ENCODE measurements around the gene JDP2. TPM values are rescaled to one million over a fixed set of nuclear protein-coding genes. Genes with fewer than 3 reads are reported as not detected.
"Not testable (repeated sequence)": the region's sequence is repeated elsewhere in the genome, so short reads cannot be mapped to it uniquely, and the experiment has no call there.

The JDP2 gene
- total RNA-seq, 2 donors from 2014 or later, result 15.7 to 23.1 TPM

DNA sequence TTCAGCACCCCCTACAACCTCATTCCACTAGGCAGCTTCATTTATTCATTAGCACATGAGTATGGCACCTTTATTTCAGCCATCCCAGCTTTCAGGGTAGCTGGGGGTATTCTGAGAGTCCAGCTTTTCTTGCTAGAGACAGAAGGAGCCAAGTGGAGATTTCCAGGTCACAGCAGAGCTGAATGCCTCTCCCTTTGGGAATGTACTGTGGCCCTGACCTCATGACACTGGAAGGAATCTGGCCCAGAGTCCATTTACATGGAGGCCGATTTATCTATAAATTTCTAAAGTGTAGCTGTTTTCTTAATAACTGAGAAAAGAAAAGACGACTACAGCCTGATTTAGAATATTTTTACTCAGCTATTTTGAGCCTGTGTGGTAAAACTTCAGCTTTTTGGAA lies 47.2 kb upstream of the JDP2 start:
- Mint-ChIP-seq H3K27ac (no peak overlapping the region), H3K4me3 (no peak overlapping the region), H3K9me3 (peaks cover 5% of the 10 kb centered on the region), H3K4me1 (peaks cover 4% of the 10 kb centered on the region), H3K36me3 (ENCODE audit: low read depth) (no peaks in the 10 kb centered on the region), H3K27me3 (ENCODE audit: insufficient read depth) (peaks cover 15% of the 10 kb centered on the region)
- no peak overlapping the region for H3K27ac ChIP-seq (ENCODE audit: low read depth, low read length)
- no peak overlapping the region for H3K9ac ChIP-seq (ENCODE audit: extremely low read depth, low read length, poor library complexity, severe bottlenecking)
- H3K4me1 ChIP-seq (ENCODE audit: control insufficient read depth, insufficient read depth, low read length), result peaks cover 8% of the 10 kb centered on the region
- WGBS, 2 experiments (ENCODE audit: insufficient coverage in 1 of 2, insufficient read length in 1 of 2), result 83 to 96% methylated on average over 2 of the region's 2 CpGs
- DNase-seq, result no peak
- H3K36me3 ChIP-seq (ENCODE audit: control insufficient read depth, insufficient read depth, low read length), result no peaks in the 10 kb centered on the region
- TF ChIP-seq, protein P1, sequence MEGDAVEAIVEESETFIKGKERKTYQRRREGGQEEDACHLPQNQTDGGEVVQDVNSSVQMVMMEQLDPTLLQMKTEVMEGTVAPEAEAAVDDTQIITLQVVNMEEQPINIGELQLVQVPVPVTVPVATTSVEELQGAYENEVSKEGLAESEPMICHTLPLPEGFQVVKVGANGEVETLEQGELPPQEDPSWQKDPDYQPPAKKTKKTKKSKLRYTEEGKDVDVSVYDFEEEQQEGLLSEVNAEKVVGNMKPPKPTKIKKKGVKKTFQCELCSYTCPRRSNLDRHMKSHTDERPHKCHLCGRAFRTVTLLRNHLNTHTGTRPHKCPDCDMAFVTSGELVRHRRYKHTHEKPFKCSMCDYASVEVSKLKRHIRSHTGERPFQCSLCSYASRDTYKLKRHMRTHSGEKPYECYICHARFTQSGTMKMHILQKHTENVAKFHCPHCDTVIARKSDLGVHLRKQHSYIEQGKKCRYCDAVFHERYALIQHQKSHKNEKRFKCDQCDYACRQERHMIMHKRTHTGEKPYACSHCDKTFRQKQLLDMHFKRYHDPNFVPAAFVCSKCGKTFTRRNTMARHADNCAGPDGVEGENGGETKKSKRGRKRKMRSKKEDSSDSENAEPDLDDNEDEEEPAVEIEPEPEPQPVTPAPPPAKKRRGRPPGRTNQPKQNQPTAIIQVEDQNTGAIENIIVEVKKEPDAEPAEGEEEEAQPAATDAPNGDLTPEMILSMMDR (conservative IDR thresholded peaks at IDR 0.05), result no peak
- H3K27me3 ChIP-seq (ENCODE audit: control insufficient read depth, insufficient read depth, low read length, poor library complexity, severe bottlenecking), result peaks cover 20% of the 10 kb centered on the region
- no peak overlapping the region for H3K4me3 ChIP-seq (ENCODE audit: low read length)
- no peaks in the 10 kb centered on the region for H3K9me3 ChIP-seq (ENCODE audit: control insufficient read depth, low read length)

DNA sequence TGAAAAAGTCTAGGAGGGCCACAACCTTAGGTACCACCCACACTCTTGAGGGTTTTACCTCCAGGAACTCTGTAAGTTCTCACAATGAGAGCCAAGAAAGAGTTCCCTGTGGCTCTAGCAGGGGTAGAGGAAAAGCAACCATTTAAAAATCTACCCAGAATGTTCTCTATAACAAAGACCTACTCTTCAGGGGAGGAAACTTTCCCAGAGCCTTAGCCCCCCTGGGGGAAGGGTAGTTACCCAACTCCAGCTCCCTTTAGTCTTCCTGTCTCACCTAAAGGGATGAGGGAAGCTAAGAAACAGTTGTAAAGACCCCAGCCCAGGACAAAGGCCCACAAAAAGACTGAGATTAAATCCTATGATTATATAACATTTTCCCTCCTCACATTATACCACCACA lies 46.2 kb upstream of the JDP2 start:
- Mint-ChIP-seq H3K27me3 (ENCODE audit: insufficient read depth) (peaks cover 11% of the 10 kb centered on the region), H3K4me1 (peaks cover 3% of the 10 kb centered on the region), H3K36me3 (ENCODE audit: low read depth) (no peaks in the 10 kb centered on the region), H3K27ac (no peak overlapping the region), H3K9me3 (peaks cover under 1% of the 10 kb centered on the region), H3K4me3 (no peak overlapping the region)
- Histone ChIP-seq H3K4me3 (ENCODE audit: low read length) (no peak overlapping the region), H3K36me3 (ENCODE audit: control insufficient read depth, insufficient read depth, low read length) (no peaks in the 10 kb centered on the region), H3K9ac (ENCODE audit: extremely low read depth, low read length, poor library complexity, severe bottlenecking) (no peak overlapping the region), H3K4me1 (ENCODE audit: control insufficient read depth, insufficient read depth, low read length) (peaks cover 8% of the 10 kb centered on the region), H3K9me3 (ENCODE audit: control insufficient read depth, low read length) (no peaks in the 10 kb centered on the region), H3K27ac (ENCODE audit: low read depth, low read length) (no peak overlapping the region), H3K27me3 (ENCODE audit: control insufficient read depth, insufficient read depth, low read length, poor library complexity, severe bottlenecking) (peaks cover 20% of the 10 kb centered on the region)
- no peak for DNase-seq
- TF ChIP-seq, protein P1 (conservative IDR thresholded peaks at IDR 0.05), result no peak

DNA sequence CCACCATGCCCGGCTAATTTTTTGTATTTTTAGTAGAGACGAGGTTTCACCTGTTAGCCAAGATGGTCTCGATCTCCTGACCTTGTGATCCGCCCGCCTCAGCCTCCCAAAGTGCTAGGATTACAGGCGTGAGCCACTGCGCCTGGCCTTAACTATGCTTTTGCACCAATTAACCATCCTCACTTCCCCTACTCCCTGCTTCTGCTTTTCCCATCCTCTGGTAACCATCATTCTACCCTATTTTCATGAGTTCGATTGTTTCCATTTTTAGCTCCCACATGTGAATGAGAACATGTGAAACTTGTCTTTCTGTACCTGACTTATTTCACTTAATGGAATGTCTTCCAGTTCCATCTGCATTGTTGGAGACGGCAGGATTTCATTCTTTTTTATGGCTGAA lies 44.6 kb upstream of the JDP2 start:
- WGBS, 2 experiments (ENCODE audit: insufficient coverage in 1 of 2, insufficient read length in 1 of 2), result 91 to 92% methylated on average over 8 to 9 of the region's 9 CpGs
- not testable (repeated sequence) for H3K4me1 ChIP-seq (ENCODE audit: control insufficient read depth, insufficient read depth, low read length); H3K9me3 ChIP-seq (ENCODE audit: control insufficient read depth, low read length); H3K4me3 Mint-ChIP-seq; DNase-seq; H3K27me3 Mint-ChIP-seq (ENCODE audit: insufficient read depth); H3K4me1 Mint-ChIP-seq; H3K4me3 ChIP-seq (ENCODE audit: low read length); H3K36me3 ChIP-seq (ENCODE audit: control insufficient read depth, insufficient read depth, low read length); H3K27ac Mint-ChIP-seq; H3K36me3 Mint-ChIP-seq (ENCODE audit: low read depth); H3K27ac ChIP-seq (ENCODE audit: low read depth, low read length); H3K9ac ChIP-seq (ENCODE audit: extremely low read depth, low read length, poor library complexity, severe bottlenecking); H3K27me3 ChIP-seq (ENCODE audit: control insufficient read depth, insufficient read depth, low read length, poor library complexity, severe bottlenecking); H3K9me3 Mint-ChIP-seq

DNA sequence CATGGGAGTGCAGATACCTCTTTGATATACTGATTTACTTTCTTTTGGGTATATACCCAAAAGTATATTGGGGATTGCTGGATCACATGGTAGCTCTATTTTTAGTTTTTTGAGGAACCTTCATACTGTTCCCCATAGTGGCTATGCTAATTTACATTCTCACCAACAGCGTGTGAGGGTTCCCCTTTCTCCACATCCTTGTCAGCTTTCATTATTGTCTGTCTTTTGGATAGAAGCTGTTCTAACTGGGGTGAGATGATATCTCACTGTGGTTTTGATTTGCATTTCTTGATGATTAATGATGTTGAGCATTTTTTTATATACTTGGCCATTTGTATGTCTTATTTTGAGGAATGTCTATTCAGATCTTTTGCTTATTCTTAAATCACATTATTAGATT lies 44.1 kb upstream of the JDP2 start:
- peaks cover 3% of the 10 kb centered on the region for H3K27me3 Mint-ChIP-seq (ENCODE audit: insufficient read depth)
- no peak for DNase-seq
- H3K27ac Mint-ChIP-seq, result no peak overlapping the region
- Histone ChIP-seq H3K27ac (ENCODE audit: low read depth, low read length) (no peak overlapping the region), H3K27me3 (ENCODE audit: control insufficient read depth, insufficient read depth, low read length, poor library complexity, severe bottlenecking) (peaks cover 3% of the 10 kb centered on the region), H3K4me3 (ENCODE audit: low read length) (no peak overlapping the region), H3K4me1 (ENCODE audit: control insufficient read depth, insufficient read depth, low read length) (peaks cover 8% of the 10 kb centered on the region), H3K9me3 (ENCODE audit: control insufficient read depth, low read length) (no peaks in the 10 kb centered on the region), H3K36me3 (ENCODE audit: control insufficient read depth, insufficient read depth, low read length) (no peaks in the 10 kb centered on the region), H3K9ac (ENCODE audit: extremely low read depth, low read length, poor library complexity, severe bottlenecking) (no peak overlapping the region)
- H3K4me3 Mint-ChIP-seq, result no peak overlapping the region
- TF ChIP-seq, protein P1 (conservative IDR thresholded peaks at IDR 0.05), result no peak
- no peaks in the 10 kb centered on the region for H3K36me3 Mint-ChIP-seq (ENCODE audit: low read depth)
- no CpG with 5 or more reads among the region's 1 CpG for WGBS, 2 experiments (ENCODE audit: insufficient coverage in 1 of 2, insufficient read length in 1 of 2)
- peaks cover 3% of the 10 kb centered on the region for H3K4me1 Mint-ChIP-seq
- no peaks in the 10 kb centered on the region for H3K9me3 Mint-ChIP-seq

Measured in endodermal cell (in vitro differentiated cells).